ENCODE results near the gene GPC2.
"Not testable (repeated sequence)": the region's sequence is repeated elsewhere in the genome, so short reads cannot be mapped to it uniquely, and the experiment has no call there.

GPC2 gene

GRCh38 chr7:100152937-100153666 is 24.1 kb downstream of the GPC2 start:
- DNase-seq, result no peak

GRCh38 chr7:100152404-100152803 is 24.8 kb downstream of the GPC2 start:
- DNase-seq, result no peak

- peak; percentile 88 to 100 (median 99) for DNase-seq
These were observed 28.4 kb downstream of the GPC2 start, which contains the start of gene LAMTOR4 for GRCh38 chr7:100148559-100149328. Gene LAMTOR4 (plus strand): TSS chr7:100148918. CDS start chr7:100148973, 55 bp downstream.

- no peak for DNase-seq
These were observed 29.0 kb downstream of the GPC2 start for GRCh38 chr7:100148225-100148558.

GRCh38 chr7:100147278-100147677 is 29.9 kb downstream of the GPC2 start:
- no peak for DNase-seq

GRCh38 chr7:100146350-100146749 is 30.8 kb downstream of the GPC2 start:
- not testable (repeated sequence) for DNase-seq

GRCh38 chr7:100142461-100142860 is 34.7 kb downstream of the GPC2 start:
- DNase-seq, result no peak

GRCh38 chr7:100141555-100141949 is 35.6 kb downstream of the GPC2 start:
- DNase-seq, result no peak

GRCh38 chr7:100137851-100138760 is 39.1 kb downstream of the GPC2 start:
- DNase-seq, result no peak

GRCh38 chr7:100132697-100133151 is 44.5 kb downstream of the GPC2 start:
- DNase-seq, result peak in 38 of 56 donors; percentile 3 to 66 (median 25)

GRCh38 chr7:100132126-100132525 is 45.1 kb downstream of the GPC2 start:
- no peak for DNase-seq

GRCh38 chr7:100130608-100131453 is 46.4 kb downstream of the GPC2 start:
- DNase-seq, result peak in 50 of 56 donors; percentile 19 to 87 (median 56)

GRCh38 chr7:100130220-100130607 is 47.0 kb downstream of the GPC2 start:
- not testable (repeated sequence) for DNase-seq

- peak in 1 of 56 donors; percentile 14 for DNase-seq
These were observed 48.6 kb downstream of the GPC2 start for GRCh38 chr7:100128637-100128963.

GRCh38 chr7:100127866-100128636 is 49.1 kb downstream of the GPC2 start:
- DNase-seq, result peak in 16 of 56 donors; percentile 15 to 56 (median 32)

GRCh38 chr7:100126931-100127865 is 50.0 kb downstream of the GPC2 start, which contains the start of gene MBLAC1:
Gene MBLAC1 (plus strand): TSS chr7:100126967. CDS start chr7:100127396, 429 bp downstream.
- DNase-seq, result peak; percentile 50 to 95 (median 86)

GRCh38 chr7:100126239-100126930 is 50.8 kb downstream of the GPC2 start:
- peak in 5 of 56 donors; percentile 47 to 62 (median 58) for DNase-seq

All from nucleus accumbens (tissue), 56 donors.